NAMALWA (cell line): ENCODE measurements around the gene SLC16A14.
A peak's percentile ranks its signal among the peaks of the same experiment; 100 is the strongest.
"Not testable (repeated sequence)": the region's sequence is repeated elsewhere in the genome, so short reads cannot be mapped to it uniquely, and the experiment has no call there.

Experiments used
- DNase-seq: peaks from one replicate; pipeline ENCODE4 v3.0.0-alpha.2; 2015; ENCODE audit warnings: low spot score

Gene SLC16A14

GRCh38 chr2:230068651-230069055, at the start of gene SLC16A14:
SLC16A14 (minus strand) TSS chr2:230068924; CDS start chr2:230059352, 9,572 bp downstream.
- peak; percentile 62 for DNase-seq

GRCh38 chr2:230106771-230107170, 38.0 kb upstream of the SLC16A14 start:
- DNase-seq = no peak

GRCh38 chr2:230101967-230102366, 33.2 kb upstream of the SLC16A14 start:
- not testable (repeated sequence) for DNase-seq

DNA sequence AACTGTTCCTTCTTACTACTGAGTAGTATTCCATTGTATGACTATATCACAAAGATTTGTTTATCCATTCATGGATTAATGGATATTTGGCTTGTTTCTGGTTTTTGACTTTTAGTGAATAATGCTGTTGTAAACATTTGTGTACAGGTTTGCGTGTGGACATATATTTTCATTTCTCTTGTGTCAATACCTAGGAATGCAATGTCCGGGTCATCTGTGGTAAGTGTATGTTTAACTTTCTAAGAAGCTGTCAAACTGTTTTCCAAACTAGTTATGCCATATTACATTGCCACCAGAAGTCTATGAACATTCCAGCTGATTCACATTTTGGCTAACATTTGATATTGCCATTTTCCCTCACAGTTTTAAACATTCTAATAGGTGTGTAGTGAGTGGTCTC, 29.1 kb upstream of the SLC16A14 start:
- DNase-seq = no peak

DNA sequence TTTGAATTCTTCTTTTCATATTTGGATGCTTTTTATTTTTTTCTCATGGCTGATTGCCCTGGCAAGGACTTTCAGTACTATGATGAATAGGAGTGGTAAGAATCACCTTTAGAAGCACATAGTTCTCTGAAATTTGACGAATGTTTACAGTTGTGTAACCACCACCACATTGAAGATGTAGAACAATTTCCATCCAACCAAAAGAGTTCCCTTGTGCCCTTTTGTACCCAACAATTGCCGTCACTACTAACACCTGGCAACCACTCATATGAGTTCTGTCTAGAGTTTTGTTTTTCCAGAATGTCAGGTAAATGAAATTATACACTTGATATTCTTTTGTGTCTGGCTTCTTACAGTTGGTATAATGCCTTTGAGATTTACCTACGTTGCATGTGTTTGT, 28.7 kb upstream of the SLC16A14 start:
- no peak for DNase-seq

GRCh38 chr2:230090967-230091366, 22.2 kb upstream of the SLC16A14 start:
- DNase-seq = no peak

DNA sequence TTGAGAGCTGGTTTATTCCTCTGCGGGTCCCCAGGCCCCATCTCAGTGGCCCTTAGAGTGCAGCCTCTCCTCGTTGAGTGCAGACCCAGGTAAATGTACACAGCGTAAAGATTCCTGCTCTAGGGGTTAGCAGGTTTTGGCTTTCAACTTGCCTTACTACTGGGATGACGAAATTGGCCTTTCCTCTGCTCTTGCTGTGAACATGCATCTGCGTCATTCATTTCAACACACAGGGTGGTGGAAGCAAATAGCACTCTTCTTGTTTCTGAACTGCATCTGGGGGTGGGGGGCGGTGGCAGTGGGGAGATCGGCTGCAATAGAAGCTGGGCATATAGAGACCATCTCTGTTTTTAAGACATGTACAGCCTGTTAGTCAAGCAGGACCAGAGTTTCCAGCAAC, 16.5 kb upstream of the SLC16A14 start:
- DNase-seq = no peak

GRCh38 chr2:230077851-230078547, 9.3 kb upstream of the SLC16A14 start:
- no peak for DNase-seq

GRCh38 chr2:230076819-230077218, 8.1 kb upstream of the SLC16A14 start:
- no peak for DNase-seq

DNA sequence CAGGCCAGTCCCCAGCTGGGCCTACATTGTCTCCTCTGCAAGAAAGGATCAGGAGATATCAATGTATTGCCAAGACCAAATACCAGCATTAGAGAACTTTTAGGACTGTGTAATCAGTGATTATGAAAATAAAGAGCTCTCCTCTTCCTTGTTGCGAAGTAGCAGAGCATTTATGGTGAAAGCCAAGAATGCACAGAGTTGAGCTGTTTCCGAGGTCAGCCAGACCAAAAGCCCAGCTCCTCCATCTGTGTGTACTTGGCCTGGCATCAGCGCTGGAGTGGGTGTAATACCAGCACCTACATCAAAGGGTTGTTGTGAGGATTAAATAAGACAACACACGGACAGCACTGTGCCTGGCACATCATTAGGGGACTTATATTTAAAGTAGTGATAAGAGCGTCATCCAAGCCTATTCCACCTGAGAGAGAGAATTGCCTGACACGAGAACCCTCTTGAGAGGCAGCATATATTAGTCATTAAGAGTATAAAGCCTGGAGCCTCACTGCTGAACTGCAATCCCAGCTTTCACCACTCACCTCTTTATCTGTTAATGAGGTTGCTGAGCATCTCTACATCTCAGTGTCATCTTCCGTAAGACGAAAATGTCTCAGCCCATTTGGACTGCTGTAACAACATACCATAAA, 7.4 kb upstream of the SLC16A14 start:
- peak; percentile 21 for DNase-seq

DNA sequence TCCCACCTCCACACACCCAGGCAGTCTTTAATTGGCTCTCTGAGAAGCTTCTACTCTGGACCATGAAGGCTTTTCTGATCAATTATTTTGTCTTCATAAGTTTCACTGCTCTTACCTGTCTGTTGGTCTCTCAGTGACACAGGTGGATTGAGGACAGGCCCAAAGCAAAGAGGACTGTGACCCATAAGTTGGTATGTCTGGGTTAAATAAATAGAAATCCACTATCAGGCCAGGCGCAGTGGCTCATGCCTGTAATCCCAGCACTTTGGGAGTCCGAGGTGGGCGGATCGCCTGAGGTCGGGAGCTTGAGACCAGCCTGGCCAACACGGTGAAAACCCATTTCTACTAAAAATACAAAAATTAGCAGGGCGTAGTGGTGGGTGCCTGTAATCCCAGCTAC, 2.7 kb upstream of the SLC16A14 start:
- DNase-seq = no peak

GRCh38 chr2:230069402-230069801, 678 bp upstream of the SLC16A14 start:
- DNase-seq = no peak

DNA sequence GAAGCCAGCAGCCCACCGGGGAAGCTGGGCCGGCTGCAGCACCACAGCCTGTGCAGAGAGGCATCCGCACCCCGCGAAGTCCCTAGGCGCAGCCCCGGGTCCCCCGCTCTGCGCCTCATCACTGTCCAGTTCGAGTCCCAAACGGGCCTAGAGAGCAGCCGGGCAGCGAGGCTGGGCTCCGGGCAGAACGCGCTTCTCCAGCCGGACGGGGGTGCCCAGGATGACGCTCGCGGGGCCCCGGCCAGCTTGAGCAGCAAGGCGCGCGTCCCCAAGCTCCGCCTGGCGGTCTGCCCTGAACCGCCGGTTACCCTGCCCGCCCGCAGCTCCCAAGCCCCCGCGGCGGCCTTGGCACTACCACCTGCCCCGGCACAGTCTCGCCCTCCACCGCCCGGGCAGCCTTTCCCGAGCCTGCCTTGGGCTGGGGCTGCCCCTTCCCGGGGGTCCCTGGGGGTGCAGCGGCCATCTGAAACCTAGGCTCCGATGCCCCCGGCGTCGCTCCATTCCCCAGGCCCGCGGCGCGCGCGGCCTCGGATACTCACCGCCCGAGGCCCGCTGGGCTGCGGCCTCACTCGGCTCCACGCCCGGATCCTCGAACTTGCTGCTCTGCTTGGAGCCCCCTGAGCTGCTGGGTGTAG, 591 bp downstream of the SLC16A14 start:
- DNase-seq = peak; percentile 50

GRCh38 chr2:230060672-230061293, 7.9 kb downstream of the SLC16A14 start:
- DNase-seq = no peak

DNA sequence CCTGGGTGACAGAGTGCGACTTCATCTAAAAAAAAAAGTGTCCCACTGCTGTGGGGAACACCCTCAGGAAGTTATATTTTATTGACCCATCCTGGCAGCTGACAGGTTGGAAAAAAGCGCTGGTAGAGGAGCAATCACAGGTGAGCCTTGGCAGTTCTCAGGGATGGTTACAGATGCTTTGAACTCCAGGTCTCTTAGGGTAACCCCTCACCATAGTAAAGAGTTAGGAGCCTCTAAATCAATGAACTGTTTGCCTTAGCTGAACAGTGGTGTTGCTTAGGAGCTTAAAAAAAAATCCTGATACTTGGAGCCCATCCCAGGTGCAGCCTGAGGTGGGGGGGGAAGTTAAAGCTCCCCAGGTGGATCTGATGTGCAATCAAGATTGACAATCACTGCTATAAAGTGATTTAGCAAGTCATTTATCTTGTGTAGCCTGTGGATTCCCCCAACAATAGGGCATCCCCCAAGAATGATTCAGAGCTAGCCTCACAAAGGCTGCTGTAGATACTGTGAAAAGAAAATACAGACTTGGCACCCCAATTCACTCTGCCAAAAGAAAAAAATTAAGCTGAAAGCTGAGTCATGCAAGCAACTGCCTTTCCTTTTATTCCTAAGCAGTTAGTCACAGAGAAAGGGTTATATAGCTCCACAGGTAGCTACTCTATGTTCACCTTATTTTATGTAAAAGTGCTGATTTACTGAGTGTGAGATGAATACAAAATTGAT, 14.8 kb downstream of the SLC16A14 start:
- DNase-seq = no peak

DNA sequence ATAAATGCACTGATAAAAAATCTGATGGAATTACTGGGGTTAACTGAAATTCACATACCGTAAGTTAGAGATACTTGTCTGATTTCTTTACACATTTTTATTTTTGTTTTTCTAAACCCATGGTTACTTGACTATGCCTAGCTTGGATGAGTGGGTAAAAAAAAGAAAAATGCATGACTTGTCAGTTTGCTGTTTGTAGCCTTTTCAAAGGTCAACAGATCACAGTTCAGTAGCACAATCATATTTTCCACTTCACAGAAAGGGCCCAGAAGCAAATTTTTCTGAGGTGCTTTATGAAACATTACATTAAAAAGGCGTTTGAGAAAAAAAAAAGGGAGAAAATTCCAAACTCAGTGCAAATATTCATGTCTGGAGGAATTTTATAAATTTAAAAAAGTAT, 16.4 kb downstream of the SLC16A14 start:
- no peak for DNase-seq

GRCh38 chr2:230050136-230050535, 18.6 kb downstream of the SLC16A14 start:
- DNase-seq = no peak

- DNase-seq = no peak
Observed at GRCh38 chr2:230048010-230048671, 20.6 kb downstream of the SLC16A14 start.

DNA sequence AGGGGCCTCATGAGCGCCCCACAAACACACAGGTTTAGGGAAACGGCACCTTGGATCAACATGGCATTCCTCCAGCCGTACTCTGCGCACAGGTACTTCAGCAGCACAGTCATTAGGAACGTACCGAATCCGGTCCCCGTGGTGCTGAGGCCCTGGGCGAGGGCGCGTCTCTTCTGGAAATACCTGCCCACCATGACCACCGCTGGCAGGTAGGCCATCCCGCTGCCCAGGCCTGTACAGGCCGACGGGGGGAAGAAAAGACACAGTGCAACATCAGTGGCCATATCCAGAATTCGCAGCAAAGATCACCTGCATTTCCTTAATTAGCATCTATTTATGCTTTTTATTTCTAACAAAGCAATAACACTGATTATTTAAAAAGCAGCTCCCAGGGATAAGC, 22.2 kb downstream of the SLC16A14 start:
- no peak for DNase-seq

GRCh38 chr2:230043461-230043860, 25.3 kb downstream of the SLC16A14 start:
- DNase-seq = no peak

DNA sequence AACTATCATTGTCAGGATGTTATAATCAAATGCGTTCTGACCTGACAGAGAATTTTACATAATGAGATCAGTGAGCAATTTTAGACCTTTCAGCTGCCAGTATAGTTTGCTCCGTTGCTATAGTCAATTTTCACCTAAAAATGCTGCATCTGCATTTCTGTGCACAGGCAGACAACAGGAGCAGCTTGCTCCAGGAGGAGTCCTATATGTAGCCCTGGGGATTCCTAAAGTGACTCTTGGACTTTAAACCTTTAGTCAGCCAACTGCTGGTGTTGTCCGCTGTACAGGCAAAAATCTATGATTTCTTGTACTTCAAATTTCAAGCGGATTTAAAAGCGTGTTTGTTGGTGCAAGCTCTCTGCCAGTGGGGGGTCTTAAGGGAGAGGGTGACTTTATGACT, 25.7 kb downstream of the SLC16A14 start:
- DNase-seq = no peak

- DNase-seq = no peak
Observed at GRCh38 chr2:230042195-230042594, 26.5 kb downstream of the SLC16A14 start.
